Renal cortex interstitium (tissue), 11 donors: ENCODE data around the gene SPHK2. TPM values are rescaled to one million over a fixed set of nuclear protein-coding genes. Genes with fewer than 3 reads are reported as not detected.
A peak's percentile ranks its signal among the peaks of the same experiment; 100 is the strongest.
"Not testable (repeated sequence)": the region's sequence is repeated elsewhere in the genome, so short reads cannot be mapped to it uniquely, and the experiment has no call there.

Source experiments
- DNase-seq, 11 donors: peaks; one replicate each; pipeline ENCODE4 v3.0.0-alpha.2; 2013; ENCODE audit warnings: low read depth in 9 of 11, low spot score in 4 of 11; ENCODE audit errors: extremely low read depth in 1 of 11
- polyA plus RNA-seq, 3 donors: library from polyadenylated mRNA; unstranded; fragments of 120-200 nt; gene quantifications; one replicate each; pipeline ENCODE4 v1.2.1, GENCODE V29; 2013; ENCODE audit not compliant: insufficient read length in 3 of 3

The SPHK2 gene
- polyA plus RNA-seq, 3 donors, result 15.8 to 31.8 (median 30.9) TPM

- DNase-seq, result no peak
Observed at GRCh38 chr19:48669903-48670668, 50.8 kb downstream of the SPHK2 start.

GRCh38 chr19:48670699-48671445 lies 51.6 kb downstream of the SPHK2 start:
- no peak for DNase-seq

DNA sequence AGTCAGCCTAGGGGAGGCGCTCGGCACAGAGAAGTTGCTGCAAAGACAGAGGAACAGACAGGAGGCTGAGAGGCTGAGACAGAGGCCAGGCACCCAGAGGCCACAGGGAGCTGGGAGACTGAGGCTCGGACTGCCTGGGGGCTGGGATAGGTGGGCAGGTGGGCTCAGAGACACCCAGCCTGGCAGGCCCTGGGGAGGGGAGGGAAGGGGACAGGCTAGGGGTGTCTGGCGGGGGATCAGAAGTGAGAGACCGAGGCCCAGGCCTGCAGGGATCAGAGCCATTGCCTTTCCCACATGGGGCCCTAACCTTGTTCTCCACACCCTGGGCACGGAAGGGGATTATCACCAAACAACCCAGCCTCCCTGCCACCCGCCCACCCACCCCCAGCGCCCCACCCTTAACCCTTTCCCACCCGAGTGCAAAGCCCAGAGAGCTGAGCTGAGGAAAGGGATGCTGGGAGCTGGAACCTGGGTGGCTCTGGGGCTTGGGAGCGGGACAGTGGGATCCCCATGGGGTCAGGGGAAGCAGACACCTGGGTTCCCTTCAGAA lies 52.2 kb downstream of the SPHK2 start:
- DNase-seq, result no peak

- no peak for DNase-seq
Observed at GRCh38 chr19:48672994-48673393, 53.7 kb downstream of the SPHK2 start, which contains the start of gene NTN5. Gene NTN5, minus strand, starts transcription at chr19:48673017. Its CDS starts 2,031 bp downstream, at chr19:48670986.

DNA sequence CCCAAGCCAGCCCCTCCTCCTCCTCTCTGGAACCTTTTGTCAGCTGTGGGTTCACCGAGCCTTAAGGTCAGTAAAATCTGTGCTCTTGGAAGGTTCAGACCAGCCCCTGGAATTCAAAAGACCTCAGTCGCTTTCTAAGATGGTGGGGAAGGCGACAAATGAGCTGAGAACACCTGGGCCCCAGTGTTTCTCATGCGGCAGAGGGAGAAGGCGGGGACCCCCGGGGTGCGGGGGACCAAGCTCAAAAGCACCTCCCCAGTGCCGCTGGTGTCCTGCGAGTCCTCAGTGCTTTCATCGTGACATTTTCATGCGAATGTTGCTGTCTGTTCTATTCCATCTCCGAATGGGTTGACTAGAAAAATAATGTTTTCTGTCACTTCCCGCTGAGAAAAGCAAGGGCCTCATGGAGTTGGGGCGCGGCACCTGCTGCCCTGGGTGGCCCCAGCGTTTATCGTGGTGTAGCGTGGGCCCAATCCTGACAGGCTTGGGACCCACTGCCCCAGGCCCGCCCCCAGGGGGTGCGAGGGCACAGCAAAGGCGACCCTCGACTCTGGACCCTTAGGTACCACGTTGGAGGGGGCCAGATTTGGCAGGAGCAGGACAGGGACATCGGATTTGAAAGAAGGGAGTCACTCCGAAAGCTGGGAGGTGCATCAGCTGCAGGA lies 54.3 kb downstream of the SPHK2 start:
- no peak for DNase-seq

DNA sequence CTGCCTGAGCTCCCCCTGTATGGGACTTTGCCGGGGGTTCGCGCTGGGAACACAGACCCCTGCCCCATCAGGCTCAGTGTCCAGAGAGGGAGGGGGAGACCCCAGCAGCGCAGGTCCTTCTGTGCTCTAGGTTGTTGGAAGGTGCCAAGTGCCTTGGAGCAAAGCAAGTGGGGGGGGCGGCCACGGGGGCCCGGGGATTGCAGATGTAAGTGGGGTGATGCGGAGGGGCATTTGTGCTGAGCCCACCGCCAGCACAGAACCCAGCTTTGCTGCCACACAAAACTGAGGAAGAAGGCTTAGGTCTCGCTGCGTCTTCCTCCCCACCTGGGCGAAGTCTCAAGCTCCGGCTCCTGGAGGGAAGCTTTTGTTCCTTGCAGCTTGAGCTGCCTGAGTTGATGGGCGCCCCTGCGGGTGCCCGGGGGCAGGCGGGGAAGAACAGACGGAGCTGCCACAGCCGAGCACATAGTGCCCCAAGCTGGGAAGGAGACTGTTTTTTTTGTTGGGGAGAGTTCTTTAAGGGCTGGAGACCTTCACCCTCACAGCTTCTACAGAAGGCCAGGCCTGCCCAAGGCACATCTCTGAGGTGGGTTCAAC lies 55.0 kb downstream of the SPHK2 start:
- DNase-seq, result no peak

GRCh38 chr19:48674921-48675824 lies 55.9 kb downstream of the SPHK2 start:
- DNase-seq, result peak; percentile 64 to 88 (median 77)

- DNase-seq, result no peak
Observed at GRCh38 chr19:48676487-48676886, 57.2 kb downstream of the SPHK2 start.

GRCh38 chr19:48676887-48677286 lies 57.6 kb downstream of the SPHK2 start:
- no peak for DNase-seq

GRCh38 chr19:48678201-48678600 lies 58.9 kb downstream of the SPHK2 start:
- no peak for DNase-seq

DNA sequence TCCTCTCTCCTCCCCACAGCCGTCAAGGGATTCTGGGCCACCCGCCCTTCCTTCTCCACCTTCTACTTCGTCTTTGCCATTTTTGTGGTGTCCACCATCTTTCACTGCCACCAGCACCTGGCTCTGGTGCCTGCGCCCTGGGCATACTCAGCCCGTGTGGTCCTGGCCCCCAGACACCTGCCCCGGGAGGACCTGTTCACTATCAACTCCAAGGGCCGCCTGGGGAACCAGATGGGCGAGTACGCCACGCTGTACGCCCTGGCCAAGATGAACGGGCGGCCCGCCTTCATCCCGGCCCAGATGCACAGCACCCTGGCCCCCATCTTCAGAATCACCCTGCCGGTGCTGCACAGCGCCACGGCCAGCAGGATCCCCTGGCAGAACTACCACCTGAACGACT lies 60.7 kb downstream of the SPHK2 start:
- not testable (repeated sequence) for DNase-seq

Other genes with a start within 250 kb of the SPHK2 start
- gene KDELR1, start 228.0 kb upstream of the SPHK2 start, polyA plus RNA-seq, result 100 to 1,000 TPM; 230 to 246 (median 242) TPM
- gene GRIN2D, start 225.8 kb upstream of the SPHK2 start, polyA plus RNA-seq, result under 1 TPM; 0.33 to 0.88 (median 0.71) TPM
- 10 to 100 TPM; 21.7 to 34.6 (median 24.7) TPM for gene GRWD1, start 173.5 kb upstream of the SPHK2 start, polyA plus RNA-seq
- gene KCNJ14, start 163.9 kb upstream of the SPHK2 start, polyA plus RNA-seq, result 1 to 10 TPM in 1 of 3 donors, under 1 TPM in 2; 0.58 to 1.3 (median 0.72) TPM
- gene CYTH2, start 150.1 kb upstream of the SPHK2 start, polyA plus RNA-seq, result 10 to 100 TPM; 80.6 to 91.6 (median 86.4) TPM
- 1 to 10 TPM; 1.8 to 3.8 (median 3.6) TPM for gene LMTK3, start 107.7 kb upstream of the SPHK2 start, polyA plus RNA-seq
- gene SULT2B1, start 67.3 kb upstream of the SPHK2 start, polyA plus RNA-seq, result under 1 TPM; 0.28 to 0.62 (median 0.33) TPM
- under 1 TPM in 1 of 3 donors, not detected in 2; 0.26 TPM for gene SPACA4, start 12.8 kb upstream of the SPHK2 start, polyA plus RNA-seq
- 1 to 10 TPM in 2 of 3 donors, under 1 TPM in 1; 0.88 to 1.2 (median 1.1) TPM for gene FAM83E, start 4.4 kb upstream of the SPHK2 start, polyA plus RNA-seq
- 1,000 to 10,000 TPM; 1,072 to 1,401 (median 1,249) TPM for gene RPL18, start 328 bp upstream of the SPHK2 start, polyA plus RNA-seq
- 10 to 100 TPM; 11.2 to 15.9 (median 14.3) TPM for gene DBP, start 17.9 kb downstream of the SPHK2 start, polyA plus RNA-seq
- 10 to 100 TPM; 21.9 to 30.7 (median 29.2) TPM for gene CA11, start 26.7 kb downstream of the SPHK2 start, polyA plus RNA-seq
- gene NTN5, start 53.5 kb downstream of the SPHK2 start, polyA plus RNA-seq, result 1 to 10 TPM in 2 of 3 donors, under 1 TPM in 1; 0.68 to 2.4 (median 1.5) TPM
- 1 to 10 TPM; 1.7 to 4.4 (median 1.8) TPM for gene FUT2, start 76.5 kb downstream of the SPHK2 start, polyA plus RNA-seq
- 1 to 10 TPM; 5.0 to 7.3 (median 6.5) TPM for gene MAMSTR, start 100.2 kb downstream of the SPHK2 start, polyA plus RNA-seq
- gene RASIP1, start 121.1 kb downstream of the SPHK2 start, polyA plus RNA-seq, result 10 to 100 TPM; 12.2 to 19.6 (median 16.6) TPM
- gene IZUMO1, start 127.4 kb downstream of the SPHK2 start, polyA plus RNA-seq, result 1 to 10 TPM in 1 of 3 donors, under 1 TPM in 2; 0.23 to 1.2 (median 0.41) TPM
- 1 to 10 TPM; 3.2 to 4.0 (median 3.3) TPM for gene FUT1, start 133.1 kb downstream of the SPHK2 start, polyA plus RNA-seq
- gene FGF21, start 136.0 kb downstream of the SPHK2 start, polyA plus RNA-seq, result not detected
- gene BCAT2, start 191.5 kb downstream of the SPHK2 start, polyA plus RNA-seq, result 10 to 100 TPM; 32.4 to 57.8 (median 44.8) TPM
- gene HSD17B14, start 217.0 kb downstream of the SPHK2 start, polyA plus RNA-seq, result 10 to 100 TPM; 23.7 to 37.1 (median 30.1) TPM
- 10 to 100 TPM; 20.6 to 29.6 (median 27.9) TPM for gene PLEKHA4, start 249.1 kb downstream of the SPHK2 start, polyA plus RNA-seq